H1 (cell line): ENCODE data around the gene SEC24C. TPM values are rescaled to one million over a fixed set of nuclear protein-coding genes. Genes with fewer than 3 reads are reported as not detected.
A peak's percentile ranks its signal among the peaks of the same experiment; 100 is the strongest.

Experiments used
- E2F6 ChIP-seq: IDR thresholded peaks from 2 replicates; pipeline ENCODE4 v1.6.1; 2012; ENCODE audit warnings: inconsistent platforms
- USF2 ChIP-seq: IDR thresholded peaks from 2 replicates; pipeline ENCODE4 v1.6.1; 2011; ENCODE audit warnings: low read length, improper control_type of control experiment
- YY1 ChIP-seq: IDR thresholded peaks from 2 replicates; pipeline ENCODE4 v1.6.1; 2011; ENCODE audit warnings: low read depth, mild to moderate bottlenecking, low read length
- polyA plus RNA-seq, 7 experiments: library from polyadenylated mRNA; depleted of rRNA in 3 of 7; stranded (reverse) in 5 of 7; unstranded in 2 of 7; fragments of >200 nt in 5 of 7; fragments of 200-250 nt in 2 of 7; gene quantifications; 1 replicate in 5 of 7; 2 replicates in 1 of 7; 4 replicates in 1 of 7; pipeline versions ENCODE4 v1.2.1 to v1.2.3, GENCODE V29; 2011 to 2013; ENCODE audit warnings: missing spikeins in 2 of 7, mixed read lengths in 2 of 7
- total RNA-seq: library from RNA; stranded (reverse); fragmentation: NEBNext Ultra II Directional; extraction: Animal tissue kit (Norgen Biotek cat#: 25700); gene quantifications from 2 replicates; pipeline ENCODE4 v1.2.1, GENCODE V29; 2021

Gene SEC24C
- total and polyA plus RNA-seq, 2 of the 8 experiments (the other 6 are each of a cell fraction or from before 2014, with no cell fraction given): 63.2 to 67.4 TPM

DNA sequence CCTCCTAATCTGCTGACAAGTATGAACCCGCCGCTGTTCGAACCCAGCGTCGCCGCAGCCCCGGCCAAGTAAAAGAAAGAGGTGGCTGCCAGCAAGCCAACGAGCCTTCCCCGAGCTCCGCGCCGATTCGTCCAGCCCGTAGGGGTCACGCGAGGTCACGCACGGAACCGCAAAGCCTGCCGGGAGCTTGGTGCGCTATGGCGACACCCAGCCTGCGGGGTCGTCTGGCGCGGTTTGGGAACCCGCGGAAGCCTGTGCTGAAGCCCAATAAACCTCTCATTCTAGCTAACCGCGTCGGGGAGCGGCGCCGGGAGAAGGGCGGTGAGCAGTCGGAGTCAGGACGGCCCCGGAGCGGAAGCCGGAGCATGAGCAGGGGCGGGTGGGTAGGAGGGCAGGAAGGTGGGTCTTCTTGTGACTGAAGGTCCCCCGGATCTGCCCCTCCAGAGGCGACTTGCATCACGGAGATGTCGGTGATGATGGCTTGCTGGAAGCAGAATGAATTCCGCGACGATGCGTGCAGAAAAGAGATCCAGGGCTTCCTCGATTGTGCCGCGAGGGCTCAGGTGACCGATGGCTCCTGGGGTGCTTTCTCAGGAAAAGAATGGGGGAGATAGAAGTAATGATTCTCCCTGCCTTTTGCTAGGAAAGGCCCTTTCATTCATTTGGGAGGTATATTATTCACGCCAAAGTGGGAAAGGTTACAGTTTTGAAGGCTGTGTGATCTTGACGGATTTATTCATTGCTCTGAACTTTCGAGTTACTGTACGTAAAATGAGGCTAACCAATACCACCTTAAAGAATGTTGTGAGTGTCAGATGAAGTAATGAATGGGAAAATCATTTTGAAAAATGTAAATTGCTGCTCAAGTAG is 37.9 kb downstream of the SEC24C start, which contains the start of gene CHCHD1 (continued):
- peak; percentile 90 for TF ChIP-seq YY1
- TF ChIP-seq USF2: no peak
- peak; percentile 25; the same call in 1 of the 2 replicates for TF ChIP-seq E2F6
